ENCODE results near the gene SLC39A11. TPM values are rescaled to one million over a fixed set of nuclear protein-coding genes. Genes with fewer than 3 reads are reported as not detected.
"Not testable (repeated sequence)": the region's sequence is repeated elsewhere in the genome, so short reads cannot be mapped to it uniquely, and the experiment has no call there.

Gene SLC39A11
- polyA plus RNA-seq, 3 donors, result 16.6 to 27.9 (median 26.6) TPM

GRCh38 chr17:72710202-72710601, 382.3 kb downstream of the SLC39A11 start:
- Mint-ChIP-seq H3K4me3 (no peak overlapping the region), H3K27me3 (ENCODE audit: low read depth in 3 of 3) (no peaks in the 10 kb centered on the region), H3K27ac (peak overlapping the region in 2 of 7 donors; percentile 31 to 56), H3K36me3 (peaks cover 45 to 52% of the 10 kb centered on the region in 2 donors), H3K4me1 (peaks cover 23% of the 10 kb centered on the region), H3K9me3 (peaks cover 4 to 15% (median 12%) of the 10 kb centered on the region in 7 donors)
- Histone ChIP-seq H2AFZ (ENCODE audit: insufficient read depth, low read depth, low read length, poor library complexity, severe bottlenecking) (no peak overlapping the region), H3K4me2 (replicated peaks; ENCODE audit: extremely low read depth, low read length, poor library complexity, severe bottlenecking) (no peak overlapping the region), H3K27me3 (ENCODE audit: control insufficient read depth in 2 of 2, insufficient read depth in 2 of 2, low read length in 2 of 2) (no peaks in the 10 kb centered on the region), H3K9ac (ENCODE audit: insufficient read depth, low read length, poor library complexity, severe bottlenecking) (no peak overlapping the region), H3K4me1 (ENCODE audit: control insufficient read depth in 1 of 2, insufficient read depth in 2 of 2, low read length in 2 of 2) (peaks cover 17 to 27% of the 10 kb centered on the region in 2 donors), H3K4me3 (replicated peaks in 1 of 3; ENCODE audit: low read depth in 2 of 3, low read length in 3 of 3) (no peak overlapping the region), H3K79me2 (ENCODE audit: insufficient read depth, low read length) (no peaks in the 10 kb centered on the region), H3K27ac (ENCODE audit: low read depth in 1 of 2, low read length in 2 of 2) (peak overlapping the region in 1 of 2 donors; percentile 21), H4K20me1 (ENCODE audit: insufficient read depth, low read length) (no peaks in the 10 kb centered on the region), H3K9me3 (replicated peaks in 1 of 2; ENCODE audit: control insufficient read depth in 1 of 2, insufficient read depth in 1 of 2, low read length in 2 of 2) (peaks cover 0 to 12% of the 10 kb centered on the region in 2 donors), H3K36me3 (replicated peaks in 1 of 2; ENCODE audit: control insufficient read depth in 1 of 2, insufficient read depth in 2 of 2, low read length in 2 of 2) (peaks cover 4 to 33% of the 10 kb centered on the region in 2 donors)
- intact Hi-C loops (cut with micrococcal nuclease), result no loop called here
- TF ChIP-seq CTCF (IDR thresholded peaks at IDR 0.05), result no peak
- DNase-seq, result peak in 1 of 3 donors; percentile 9

- H2AFZ ChIP-seq (ENCODE audit: insufficient read depth, low read depth, low read length, poor library complexity, severe bottlenecking); H3K4me2 ChIP-seq (replicated peaks; ENCODE audit: extremely low read depth, low read length, poor library complexity, severe bottlenecking); intact Hi-C loops (cut with micrococcal nuclease); H3K79me2 ChIP-seq (ENCODE audit: insufficient read depth, low read length); H3K9ac ChIP-seq (ENCODE audit: insufficient read depth, low read length, poor library complexity, severe bottlenecking); H3K27ac ChIP-seq (ENCODE audit: low read depth in 1 of 2, low read length in 2 of 2); H3K27me3 Mint-ChIP-seq (ENCODE audit: low read depth in 3 of 3); DNase-seq; H3K4me3 Mint-ChIP-seq; H4K20me1 ChIP-seq (ENCODE audit: insufficient read depth, low read length); H3K4me3 ChIP-seq (replicated peaks in 1 of 3; ENCODE audit: low read depth in 2 of 3, low read length in 3 of 3); H3K27me3 ChIP-seq (ENCODE audit: control insufficient read depth in 2 of 2, insufficient read depth in 2 of 2, low read length in 2 of 2): not testable (repeated sequence)
- H3K4me1 Mint-ChIP-seq, result peaks cover 15% of the 10 kb centered on the region
- H3K27ac Mint-ChIP-seq, result peak overlapping the region in 1 of 7 donors; percentile 57
- 94% methylated on average over 8 of the region's 9 CpGs for WGBS (ENCODE audit: insufficient coverage)
- H3K36me3 Mint-ChIP-seq, result peaks cover 49 to 56% of the 10 kb centered on the region in 2 donors
- peaks cover 10 to 18% of the 10 kb centered on the region in 2 donors for H3K4me1 ChIP-seq (ENCODE audit: control insufficient read depth in 1 of 2, insufficient read depth in 2 of 2, low read length in 2 of 2)
- H3K9me3 Mint-ChIP-seq, result peaks cover 4 to 16% (median 12%) of the 10 kb centered on the region in 7 donors
- H3K36me3 ChIP-seq (replicated peaks in 1 of 2; ENCODE audit: control insufficient read depth in 1 of 2, insufficient read depth in 2 of 2, low read length in 2 of 2), result peaks cover 4 to 41% of the 10 kb centered on the region in 2 donors
- peaks cover 0 to 12% of the 10 kb centered on the region in 2 donors for H3K9me3 ChIP-seq (replicated peaks in 1 of 2; ENCODE audit: control insufficient read depth in 1 of 2, insufficient read depth in 1 of 2, low read length in 2 of 2)
These were observed 383.8 kb downstream of the SLC39A11 start for GRCh38 chr17:72708682-72709081.
